ENCODE results near the gene ZFYVE27.
A peak's percentile ranks its signal among the peaks of the same experiment; 100 is the strongest.

Gene ZFYVE27

GRCh38 chr10:97770255-97770654 lies 33.3 kb downstream of the ZFYVE27 start:
- no peak for DNase-seq (ENCODE audit: low spot score)

GRCh38 chr10:97771055-97771891 lies 34.3 kb downstream of the ZFYVE27 start:
- peak; percentile 39 for DNase-seq (ENCODE audit: low spot score)

- DNase-seq (ENCODE audit: low spot score), result no peak
Observed at GRCh38 chr10:97771913-97772823, 35.2 kb downstream of the ZFYVE27 start, which contains the start of gene SFRP5. TSS of gene SFRP5 (minus strand) at chr10:97771999. CDS start at chr10:97771833, 166 bp downstream.

GRCh38 chr10:97773096-97773495 lies 36.2 kb downstream of the ZFYVE27 start:
- no peak for DNase-seq (ENCODE audit: low spot score)

- no peak for DNase-seq (ENCODE audit: low spot score)
Observed at GRCh38 chr10:97774811-97775294, 37.9 kb downstream of the ZFYVE27 start.

- DNase-seq (ENCODE audit: low spot score), result no peak
Observed at GRCh38 chr10:97777143-97777542, 40.2 kb downstream of the ZFYVE27 start.

GRCh38 chr10:97778452-97779302 lies 41.7 kb downstream of the ZFYVE27 start:
- DNase-seq (ENCODE audit: low spot score), result no peak

GRCh38 chr10:97779492-97779891 lies 42.6 kb downstream of the ZFYVE27 start:
- DNase-seq (ENCODE audit: low spot score), result no peak

GRCh38 chr10:97779975-97780374 lies 43.0 kb downstream of the ZFYVE27 start:
- no peak for DNase-seq (ENCODE audit: low spot score)

- no peak for DNase-seq (ENCODE audit: low spot score)
Observed at GRCh38 chr10:97780841-97781617, 44.1 kb downstream of the ZFYVE27 start.

GRCh38 chr10:97781618-97782331 lies 44.8 kb downstream of the ZFYVE27 start:
- no peak for DNase-seq (ENCODE audit: low spot score)

- DNase-seq (ENCODE audit: low spot score), result no peak
Observed at GRCh38 chr10:97782455-97783228, 45.7 kb downstream of the ZFYVE27 start.

- no peak for DNase-seq (ENCODE audit: low spot score)
Observed at GRCh38 chr10:97784200-97784810, 47.4 kb downstream of the ZFYVE27 start.

- DNase-seq (ENCODE audit: low spot score), result no peak
Observed at GRCh38 chr10:97785231-97785630, 48.3 kb downstream of the ZFYVE27 start.

- DNase-seq (ENCODE audit: low spot score), result no peak
Observed at GRCh38 chr10:97785731-97786130, 48.8 kb downstream of the ZFYVE27 start.

GRCh38 chr10:97788552-97789442 lies 51.9 kb downstream of the ZFYVE27 start:
- DNase-seq (ENCODE audit: low spot score), result no peak

- no peak for DNase-seq (ENCODE audit: low spot score)
Observed at GRCh38 chr10:97789770-97790397, 53.0 kb downstream of the ZFYVE27 start.
